GM13977 (cell line): ENCODE results near the gene OSBPL8.

Source experiments
- DNase-seq: peaks from one replicate; pipeline ENCODE4 v3.0.0; 2012; ENCODE audit warnings: low spot score
- CTCF ChIP-seq: IDR thresholded peaks from 2 replicates; pipeline ENCODE4 v1.5.1; 2012; ENCODE audit warnings: mild to moderate bottlenecking, control low read depth; ENCODE audit not compliant: insufficient read depth; ENCODE audit errors: extremely low read depth, missing control alignments
- in situ Hi-C: fragments of 300-500 bp; cut with MboI; formaldehyde crosslinking; loops from one replicate; pipeline ENCODE4 v1.12.0; 2022; ENCODE audit warnings: low sequenced_read_pairs, low pct_unique_long_range_greater_than_20kb, mixed read lengths, inconsistent platforms; ENCODE audit not compliant: unreplicated experiment

OSBPL8 gene

GRCh38 chr12:76449016-76449415, 110.6 kb downstream of the OSBPL8 start:
- DNase-seq, result no peak
- in situ Hi-C loops, result no loop called here
- no peak for TF ChIP-seq CTCF

GRCh38 chr12:76446090-76446489, 113.5 kb downstream of the OSBPL8 start:
- no peak for TF ChIP-seq CTCF
- no peak for DNase-seq
- in situ Hi-C loops, result no loop called here

GRCh38 chr12:76445462-76445861, 114.1 kb downstream of the OSBPL8 start:
- in situ Hi-C loops, result no loop called here
- TF ChIP-seq CTCF, result no peak
- DNase-seq, result no peak

GRCh38 chr12:76444408-76444984, 115.1 kb downstream of the OSBPL8 start:
- TF ChIP-seq CTCF, result no peak
- in situ Hi-C loops, result no loop called here
- no peak for DNase-seq

- in situ Hi-C loops, result no loop called here
- DNase-seq, result no peak
- TF ChIP-seq CTCF, result no peak
Observed at GRCh38 chr12:76441016-76441415, 118.6 kb downstream of the OSBPL8 start.

- in situ Hi-C loops, result no loop called here
- TF ChIP-seq CTCF, result no peak
Observed at GRCh38 chr12:76432733-76433132, 126.8 kb downstream of the OSBPL8 start.

GRCh38 chr12:76428117-76428516, 131.5 kb downstream of the OSBPL8 start:
- in situ Hi-C loops, result no loop called here
- DNase-seq, result no peak
- no peak for TF ChIP-seq CTCF

More at GRCh38 chr12:76432733-76433132, 126.8 kb downstream of the OSBPL8 start:
- DNase-seq, result no peak
